Activated naive CD8-positive, alpha-beta T cell treated with anti-CD3 and anti-CD28 coated beads for 36 hours (primary cell): ENCODE data around the gene CACNA1B. TPM values are rescaled to one million over a fixed set of nuclear protein-coding genes. Genes with fewer than 3 reads are reported as not detected.

Source experiments
- DNase-seq: peaks from one replicate; pipeline ENCODE4 v3.0.0; 2021
- H3K27ac Mint-ChIP-seq: one replicate; pipeline ENCODE4 v1.8.0; 2022; ENCODE audit warnings: mild to moderate bottlenecking, moderate library complexity, mixed read lengths
- H3K27me3 Mint-ChIP-seq: one replicate; pipeline ENCODE4 v1.8.0; 2022; ENCODE audit warnings: mild to moderate bottlenecking, mixed read lengths
- H3K36me3 Mint-ChIP-seq: one replicate; pipeline ENCODE4 v1.8.0; 2021; ENCODE audit warnings: mild to moderate bottlenecking, mixed read lengths
- H3K4me1 Mint-ChIP-seq: one replicate; pipeline ENCODE4 v1.8.0; 2021; ENCODE audit warnings: mixed read lengths
- H3K4me3 Mint-ChIP-seq: one replicate; pipeline ENCODE4 v1.8.0; 2022; ENCODE audit warnings: mild to moderate bottlenecking, moderate library complexity, mixed read lengths
- H3K9me3 Mint-ChIP-seq: one replicate; pipeline ENCODE4 v1.8.0; 2022; ENCODE audit warnings: mixed read lengths
- total RNA-seq, 2 experiments: library from RNA; stranded (reverse); gene quantifications; one replicate each; pipeline ENCODE4 v1.2.3, GENCODE V29; 2021

CACNA1B gene
- total RNA-seq, 2 experiments from 2014 or later, result not detected

DNA sequence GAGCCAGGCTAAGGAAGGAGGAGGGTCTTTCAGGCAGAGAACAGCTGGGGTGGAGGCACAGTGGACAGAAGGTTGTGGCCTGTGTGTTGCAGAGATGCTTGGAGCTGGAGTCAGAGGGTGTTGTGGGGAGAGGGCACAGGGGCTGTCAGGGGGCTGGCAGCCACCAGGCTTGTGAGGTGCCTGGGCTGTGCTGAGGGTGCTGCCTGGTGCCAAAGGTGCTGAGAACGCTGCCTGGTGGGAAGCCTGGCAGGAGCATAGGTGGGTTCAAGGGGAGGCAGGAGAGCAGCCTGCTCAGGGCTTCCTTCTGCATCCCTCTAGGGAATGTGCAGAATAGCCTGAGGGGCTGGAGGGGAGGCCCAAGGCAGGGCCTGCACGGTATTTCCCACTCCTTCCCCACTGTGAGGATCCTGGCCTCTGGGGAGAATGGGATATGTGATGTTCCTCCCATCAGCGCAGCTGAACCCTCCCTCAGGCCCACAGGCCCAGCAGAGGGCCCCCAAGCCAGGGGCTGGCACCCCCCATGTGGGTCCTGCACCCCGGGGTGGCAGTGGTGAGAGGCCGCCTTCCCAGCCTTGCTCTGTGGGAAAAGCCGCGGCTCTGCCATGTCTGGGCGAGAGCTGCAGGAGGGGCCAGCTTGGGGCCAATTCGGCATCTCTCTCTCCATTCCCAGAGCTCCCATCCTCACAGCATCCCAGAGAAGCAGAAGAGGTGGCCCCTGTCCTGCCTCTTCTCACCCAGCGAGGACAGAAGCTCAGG is 76.3 kb downstream of the CACNA1B start:
- Mint-ChIP-seq H3K4me1 (no peaks in the 10 kb centered on the region), H3K36me3 (no peaks in the 10 kb centered on the region), H3K9me3 (no peaks in the 10 kb centered on the region), H3K4me3 (no peak overlapping the region), H3K27me3 (peaks cover 4% of the 10 kb centered on the region), H3K27ac (no peak overlapping the region)
- no peak for DNase-seq

GRCh38 chr9:137955224-137955570 is 77.6 kb downstream of the CACNA1B start:
- H3K36me3 Mint-ChIP-seq, result no peaks in the 10 kb centered on the region
- DNase-seq, result no peak
- H3K27me3 Mint-ChIP-seq, result peaks cover 4% of the 10 kb centered on the region
- H3K4me3 Mint-ChIP-seq, result no peak overlapping the region
- H3K4me1 Mint-ChIP-seq, result no peaks in the 10 kb centered on the region
- H3K27ac Mint-ChIP-seq, result no peak overlapping the region
- H3K9me3 Mint-ChIP-seq, result no peaks in the 10 kb centered on the region

DNA sequence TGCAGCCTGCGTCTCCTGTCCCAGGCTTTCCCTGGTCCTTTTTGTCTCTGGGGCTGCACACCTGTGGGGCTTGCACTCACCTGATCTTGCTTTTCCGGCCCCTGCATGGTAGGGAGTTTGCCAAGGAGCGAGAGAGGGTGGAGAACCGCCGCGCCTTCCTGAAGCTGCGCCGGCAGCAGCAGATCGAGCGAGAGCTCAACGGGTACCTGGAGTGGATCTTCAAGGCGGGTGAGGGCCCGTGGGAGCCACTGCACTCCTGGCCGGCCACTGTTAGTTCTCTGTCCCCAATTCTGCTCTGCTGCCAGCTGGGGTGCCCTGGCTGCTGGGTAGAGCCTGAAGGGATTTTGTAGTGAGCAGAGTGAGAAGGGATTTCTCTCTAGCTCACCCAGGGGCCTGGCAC is 78.0 kb downstream of the CACNA1B start:
- no peaks in the 10 kb centered on the region for H3K4me1 Mint-ChIP-seq
- H3K4me3 Mint-ChIP-seq, result no peak overlapping the region
- H3K27ac Mint-ChIP-seq, result no peak overlapping the region
- peaks cover 4% of the 10 kb centered on the region for H3K27me3 Mint-ChIP-seq
- H3K9me3 Mint-ChIP-seq, result no peaks in the 10 kb centered on the region
- no peak for DNase-seq
- H3K36me3 Mint-ChIP-seq, result no peaks in the 10 kb centered on the region

DNA sequence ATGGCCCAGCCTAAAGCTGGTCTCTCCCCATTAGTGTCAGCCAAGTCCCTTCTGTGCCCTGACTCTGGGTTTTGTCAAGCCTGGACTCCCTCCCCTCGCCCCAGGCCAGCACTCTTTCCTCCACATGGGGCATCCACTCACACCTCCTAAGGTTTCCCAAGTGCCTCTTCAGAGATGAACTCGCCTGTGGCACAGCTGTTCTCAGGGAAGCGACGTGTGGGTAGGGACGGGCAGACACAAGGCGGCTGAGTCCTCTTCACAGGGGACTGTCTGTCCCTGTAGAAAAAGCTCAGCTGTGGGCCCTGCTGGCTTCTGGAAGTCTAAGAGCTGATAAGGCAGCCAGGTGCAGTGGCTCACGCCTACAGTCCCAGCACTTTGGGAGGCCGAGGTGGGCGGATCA is 78.5 kb downstream of the CACNA1B start:
- Mint-ChIP-seq H3K27ac (no peak overlapping the region), H3K4me3 (no peak overlapping the region), H3K36me3 (no peaks in the 10 kb centered on the region), H3K4me1 (no peaks in the 10 kb centered on the region), H3K9me3 (no peaks in the 10 kb centered on the region), H3K27me3 (peaks cover 4% of the 10 kb centered on the region)
- DNase-seq, result no peak

DNA sequence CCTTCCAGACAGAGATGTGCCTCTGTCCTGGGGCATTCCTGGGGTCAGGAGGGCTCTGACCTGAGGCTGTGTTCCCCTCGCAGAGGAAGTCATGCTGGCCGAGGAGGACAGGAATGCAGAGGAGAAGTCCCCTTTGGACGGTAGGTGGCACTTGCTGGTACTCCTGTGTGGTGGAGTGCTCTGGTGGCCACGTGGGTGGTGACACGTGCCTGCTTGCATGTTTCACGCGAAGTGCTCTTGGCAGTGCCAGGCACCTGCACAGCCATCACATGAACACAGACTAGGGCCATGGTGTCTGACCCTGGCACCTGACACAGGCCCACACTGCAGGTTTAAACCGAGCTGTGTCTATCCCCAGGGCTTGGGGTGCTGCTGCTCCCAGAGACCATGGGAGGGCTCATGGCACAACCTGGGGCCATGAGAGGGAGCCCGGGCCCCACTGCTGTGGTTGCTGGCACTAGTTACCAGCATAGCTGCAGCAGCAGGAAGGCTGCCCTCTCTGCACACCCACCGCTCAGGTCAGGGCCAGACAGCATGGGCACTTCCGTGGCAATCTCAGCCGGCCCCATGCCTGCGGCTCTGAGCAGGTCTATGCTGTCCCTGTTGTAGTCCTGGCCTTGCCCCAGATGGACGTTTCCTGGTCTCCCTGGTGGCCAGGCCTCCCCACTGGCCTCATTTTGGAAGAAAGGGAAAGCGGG is 79.3 kb downstream of the CACNA1B start:
- H3K4me3 Mint-ChIP-seq, result no peak overlapping the region
- H3K27ac Mint-ChIP-seq, result no peak overlapping the region
- no peak for DNase-seq
- no peaks in the 10 kb centered on the region for H3K36me3 Mint-ChIP-seq
- no peaks in the 10 kb centered on the region for H3K9me3 Mint-ChIP-seq
- no peaks in the 10 kb centered on the region for H3K4me1 Mint-ChIP-seq
- H3K27me3 Mint-ChIP-seq, result peaks cover 4% of the 10 kb centered on the region

DNA sequence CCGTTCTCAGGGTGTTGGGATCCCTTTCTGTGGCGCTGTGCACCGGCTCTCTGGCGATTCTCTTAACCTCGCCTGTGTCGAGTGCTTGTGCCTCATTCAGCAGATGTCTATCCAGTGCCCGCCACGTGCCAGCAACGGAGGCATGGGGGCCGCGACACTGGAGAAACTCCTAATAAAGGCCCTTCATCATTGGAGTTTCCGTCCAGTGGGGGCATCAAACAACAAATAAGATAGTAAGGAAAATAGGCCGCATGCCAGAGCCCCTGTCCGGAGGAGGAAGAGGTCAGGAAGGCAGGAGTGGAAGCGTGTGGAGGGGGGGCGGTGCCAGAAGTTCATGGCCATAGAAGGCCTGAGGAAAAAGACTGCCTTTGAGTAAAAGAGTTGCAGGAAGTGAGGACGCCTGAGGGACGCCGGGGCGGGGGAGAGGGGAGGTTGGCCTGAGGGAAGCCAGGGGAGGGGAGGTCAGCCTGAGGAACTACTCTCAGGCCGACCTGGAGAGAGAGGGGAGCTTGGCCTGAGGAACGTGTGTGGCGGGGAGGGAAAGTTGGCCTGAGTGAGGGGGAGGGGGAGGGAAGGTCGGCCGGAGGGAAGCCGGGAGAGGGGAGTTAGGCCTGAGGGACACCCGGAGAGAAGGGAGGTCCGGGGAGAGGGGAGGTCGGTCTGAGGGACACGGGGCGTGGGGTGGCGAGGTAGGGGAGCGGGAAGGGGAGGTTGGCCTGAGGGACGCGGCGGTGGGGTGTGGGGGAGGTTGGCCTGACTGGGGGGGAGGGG is 82.2 kb downstream of the CACNA1B start:
- Mint-ChIP-seq H3K4me3 (no peak overlapping the region), H3K27me3 (peaks cover 20% of the 10 kb centered on the region), H3K36me3 (no peaks in the 10 kb centered on the region), H3K4me1 (no peaks in the 10 kb centered on the region), H3K9me3 (peaks cover 2% of the 10 kb centered on the region), H3K27ac (no peak overlapping the region)
- DNase-seq, result no peak

DNA sequence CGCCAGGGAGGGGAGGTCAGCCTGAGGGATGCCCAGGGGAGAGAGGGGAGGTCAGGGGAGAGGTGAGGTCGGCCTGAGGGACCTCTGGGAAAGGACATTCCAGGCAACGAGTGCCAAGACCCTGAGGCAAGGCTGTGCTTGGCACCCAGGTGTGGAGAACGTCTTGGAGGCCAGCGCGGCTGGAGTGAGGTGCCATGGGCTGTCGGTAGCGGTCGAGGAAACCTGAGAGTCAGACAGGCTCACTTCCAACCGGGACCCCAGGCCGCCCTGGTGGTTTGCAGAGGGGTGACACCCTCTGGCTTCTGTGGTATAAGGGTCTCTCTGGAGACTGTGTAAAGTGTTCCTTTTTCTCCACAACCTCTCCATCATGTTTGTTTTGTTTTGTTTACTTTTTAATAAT is 82.9 kb downstream of the CACNA1B start:
- Mint-ChIP-seq H3K4me3 (no peak overlapping the region), H3K27ac (no peak overlapping the region), H3K9me3 (peaks cover 2% of the 10 kb centered on the region), H3K27me3 (peaks cover 20% of the 10 kb centered on the region), H3K4me1 (no peaks in the 10 kb centered on the region), H3K36me3 (no peaks in the 10 kb centered on the region)
- no peak for DNase-seq

- Mint-ChIP-seq H3K36me3 (no peaks in the 10 kb centered on the region), H3K4me1 (no peaks in the 10 kb centered on the region), H3K4me3 (no peak overlapping the region), H3K9me3 (peaks cover 2% of the 10 kb centered on the region), H3K27me3 (peaks cover 23% of the 10 kb centered on the region), H3K27ac (no peak overlapping the region)
- no peak for DNase-seq
Measured at GRCh38 chr9:137963525-137963924, 85.9 kb downstream of the CACNA1B start.

- Mint-ChIP-seq H3K27me3 (peaks cover 27% of the 10 kb centered on the region), H3K9me3 (peaks cover 2% of the 10 kb centered on the region), H3K4me3 (no peak overlapping the region), H3K4me1 (no peaks in the 10 kb centered on the region), H3K36me3 (no peaks in the 10 kb centered on the region), H3K27ac (no peak overlapping the region)
- DNase-seq, result no peak
Measured at GRCh38 chr9:137965177-137965795, 87.7 kb downstream of the CACNA1B start.

DNA sequence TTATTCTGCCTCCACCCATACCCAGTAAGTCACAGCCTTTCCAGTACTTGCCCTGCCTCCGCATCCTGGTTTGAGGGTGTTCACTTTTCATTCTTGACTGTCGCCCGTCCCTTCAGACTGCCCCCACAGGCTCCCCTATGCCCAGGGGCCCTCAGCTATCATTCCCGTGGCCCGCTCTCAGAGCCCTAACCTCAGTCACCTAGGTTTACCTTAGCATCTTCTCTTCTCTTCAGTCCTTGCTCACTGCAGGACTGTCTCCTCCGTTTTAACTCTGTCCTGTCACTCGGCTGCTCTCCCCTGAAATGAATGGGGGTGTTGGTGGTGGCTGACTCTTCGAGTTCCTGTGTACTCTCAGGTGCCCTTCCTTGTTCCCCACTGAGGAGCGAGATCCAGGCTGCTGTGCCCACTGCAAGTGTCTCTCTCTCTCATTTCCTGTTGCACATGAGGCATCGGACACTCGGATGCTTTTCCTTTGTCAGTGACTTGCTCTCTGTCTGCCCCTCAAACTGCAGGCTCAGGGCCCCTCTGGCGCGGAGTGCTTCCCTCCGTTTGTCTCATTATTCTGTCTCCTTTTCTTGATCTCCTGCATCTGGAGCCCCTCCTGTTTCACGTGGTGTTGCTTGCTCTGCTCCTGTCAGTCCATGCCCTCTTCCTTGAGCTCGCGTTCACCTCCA is 89.8 kb downstream of the CACNA1B start:
- no peak for DNase-seq
- peaks cover under 1% of the 10 kb centered on the region for H3K9me3 Mint-ChIP-seq
- H3K36me3 Mint-ChIP-seq, result no peaks in the 10 kb centered on the region
- H3K4me1 Mint-ChIP-seq, result no peaks in the 10 kb centered on the region
- no peak overlapping the region for H3K4me3 Mint-ChIP-seq
- H3K27ac Mint-ChIP-seq, result no peak overlapping the region
- H3K27me3 Mint-ChIP-seq, result peaks cover 32% of the 10 kb centered on the region

DNA sequence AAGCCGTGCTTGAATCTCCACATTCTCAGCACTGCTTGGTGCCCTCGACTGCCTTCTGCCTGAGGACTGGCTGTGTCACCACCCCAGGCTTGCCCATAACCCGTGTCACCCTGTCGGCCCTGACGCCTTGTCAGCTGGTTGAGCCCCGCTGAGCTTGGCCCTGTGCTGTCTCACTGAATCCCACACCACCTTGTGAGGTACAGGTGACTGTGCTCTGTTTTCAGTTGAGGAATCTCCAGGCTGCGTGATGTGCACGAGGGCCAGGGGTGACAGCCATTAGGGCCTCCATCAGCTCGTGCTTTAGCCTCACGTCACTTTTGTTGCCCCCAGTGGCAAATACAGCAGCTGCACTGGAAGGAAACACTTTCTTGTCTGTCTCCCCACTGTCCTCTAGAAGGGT is 90.7 kb downstream of the CACNA1B start:
- Mint-ChIP-seq H3K9me3 (no peaks in the 10 kb centered on the region), H3K4me1 (no peaks in the 10 kb centered on the region), H3K27ac (no peak overlapping the region), H3K4me3 (no peak overlapping the region), H3K27me3 (peaks cover 26% of the 10 kb centered on the region), H3K36me3 (no peaks in the 10 kb centered on the region)
- no peak for DNase-seq

DNA sequence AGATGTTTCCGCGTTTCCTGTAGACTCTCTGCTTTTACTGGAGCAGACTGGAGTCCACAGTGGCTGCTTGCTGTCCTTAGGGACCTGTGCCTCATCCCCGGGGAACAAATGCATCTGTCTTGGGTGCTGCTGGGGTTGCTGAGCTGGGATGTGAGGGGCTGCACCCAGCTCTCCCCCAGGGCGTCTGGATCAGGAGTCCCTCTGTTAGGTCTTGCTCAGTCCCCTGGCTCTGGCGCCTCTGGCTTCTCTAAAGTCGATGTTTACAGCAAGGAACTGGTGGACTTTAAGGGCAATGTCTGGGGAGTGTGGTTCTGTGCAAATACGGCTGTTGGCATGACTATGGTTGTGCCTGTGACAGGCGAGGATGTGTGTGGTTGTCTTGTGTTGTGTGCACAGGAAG is 91.4 kb downstream of the CACNA1B start:
- Mint-ChIP-seq H3K4me3 (no peak overlapping the region), H3K4me1 (no peaks in the 10 kb centered on the region), H3K27me3 (peaks cover 20% of the 10 kb centered on the region), H3K27ac (no peak overlapping the region), H3K36me3 (no peaks in the 10 kb centered on the region), H3K9me3 (no peaks in the 10 kb centered on the region)
- no peak for DNase-seq

DNA sequence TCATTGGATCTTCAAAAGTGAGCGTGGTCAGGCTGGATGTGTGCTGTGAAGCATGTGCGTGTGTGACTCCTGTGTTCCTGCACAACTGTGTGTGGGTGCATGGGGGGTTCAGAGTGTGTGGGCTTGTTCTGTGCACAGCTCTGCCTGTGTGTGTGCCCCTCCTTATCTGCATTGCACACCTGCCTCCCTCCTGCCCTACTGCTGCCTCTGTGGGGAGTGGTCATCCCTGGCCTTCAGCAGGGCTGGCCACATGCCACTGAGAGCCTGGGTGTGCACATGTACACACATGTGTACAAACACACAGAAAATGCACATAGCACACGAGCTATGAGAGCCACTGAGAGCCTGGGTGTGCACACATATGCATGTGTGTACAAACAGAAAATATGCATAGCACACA is 92.1 kb downstream of the CACNA1B start:
- DNase-seq, result no peak
- peaks cover 15% of the 10 kb centered on the region for H3K27me3 Mint-ChIP-seq

GRCh38 chr9:137970098-137970497 is 92.5 kb downstream of the CACNA1B start:
- no peaks in the 10 kb centered on the region for H3K9me3 Mint-ChIP-seq
- no peaks in the 10 kb centered on the region for H3K4me1 Mint-ChIP-seq
- no peak overlapping the region for H3K27ac Mint-ChIP-seq
- H3K4me3 Mint-ChIP-seq, result no peak overlapping the region
- H3K27me3 Mint-ChIP-seq, result peaks cover 15% of the 10 kb centered on the region
- no peak for DNase-seq
- H3K36me3 Mint-ChIP-seq, result no peaks in the 10 kb centered on the region

More for the DNA sequence above, 92.1 kb downstream of the CACNA1B start:
- no peaks in the 10 kb centered on the region for H3K36me3 Mint-ChIP-seq
- no peaks in the 10 kb centered on the region for H3K4me1 Mint-ChIP-seq
- H3K27ac Mint-ChIP-seq, result no peak overlapping the region
- H3K4me3 Mint-ChIP-seq, result no peak overlapping the region
- no peaks in the 10 kb centered on the region for H3K9me3 Mint-ChIP-seq
